Stomach (tissue), 4 donors: Measurements from ENCODE around the gene RUFY4.

Experiments used
- POLR2A ChIP-seq, 4 donors: fragments of 450-650 bp; IDR thresholded peaks; one replicate each; pipeline ENCODE4 v1.6.1; 2016; ENCODE audit warnings: antibody characterized with exemption in 4 of 4, control low read depth in 2 of 4, mild to moderate bottlenecking in 1 of 4, moderate library complexity in 1 of 4
- TF ChIP-seq, protein P1 (sequence below), 7 experiments: fragments of 450-650 bp in 4 of 7; fragments of 200-600 bp in 3 of 7; sonication (generic) in 3 of 7; IDR thresholded peaks; one replicate each; pipeline ENCODE4 v1.5.1; 2016 to 2019; ENCODE audit warnings: antibody characterized with exemption in 7 of 7, control low read depth in 2 of 7, mild to moderate bottlenecking in 1 of 7

DNA sequence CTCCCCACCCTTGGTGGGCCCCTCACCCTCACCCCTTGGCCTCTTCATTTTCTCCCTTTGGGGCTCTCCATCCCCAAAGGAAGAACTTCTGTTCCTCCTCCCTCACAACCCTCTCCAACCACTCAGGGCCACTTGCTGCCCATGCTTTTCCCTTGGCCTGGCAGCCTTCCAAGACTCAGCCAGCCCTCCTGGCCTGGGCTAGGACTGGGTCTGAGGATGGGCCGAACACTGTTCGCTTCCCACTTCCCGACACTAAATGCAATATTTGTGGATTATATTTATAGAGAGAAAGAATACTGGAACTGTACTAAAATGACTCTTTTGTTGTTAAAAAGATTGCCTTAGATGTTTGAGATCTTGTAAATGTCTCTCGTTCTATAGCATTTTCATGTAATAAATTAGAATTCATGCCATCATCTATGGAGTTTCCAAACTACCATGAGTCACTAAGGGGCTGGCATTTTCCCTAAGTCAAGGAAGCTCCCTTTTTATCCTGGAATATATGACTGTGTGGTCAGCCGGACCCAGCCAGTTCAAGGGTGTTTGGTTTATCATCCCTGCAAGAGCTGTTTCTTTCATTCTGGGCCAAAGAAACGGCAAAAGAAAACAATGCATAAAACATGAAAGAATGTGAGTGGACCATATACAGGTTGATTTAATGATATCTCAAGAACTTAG is 60.5 kb downstream of the RUFY4 start:
- TF ChIP-seq, protein P1, sequence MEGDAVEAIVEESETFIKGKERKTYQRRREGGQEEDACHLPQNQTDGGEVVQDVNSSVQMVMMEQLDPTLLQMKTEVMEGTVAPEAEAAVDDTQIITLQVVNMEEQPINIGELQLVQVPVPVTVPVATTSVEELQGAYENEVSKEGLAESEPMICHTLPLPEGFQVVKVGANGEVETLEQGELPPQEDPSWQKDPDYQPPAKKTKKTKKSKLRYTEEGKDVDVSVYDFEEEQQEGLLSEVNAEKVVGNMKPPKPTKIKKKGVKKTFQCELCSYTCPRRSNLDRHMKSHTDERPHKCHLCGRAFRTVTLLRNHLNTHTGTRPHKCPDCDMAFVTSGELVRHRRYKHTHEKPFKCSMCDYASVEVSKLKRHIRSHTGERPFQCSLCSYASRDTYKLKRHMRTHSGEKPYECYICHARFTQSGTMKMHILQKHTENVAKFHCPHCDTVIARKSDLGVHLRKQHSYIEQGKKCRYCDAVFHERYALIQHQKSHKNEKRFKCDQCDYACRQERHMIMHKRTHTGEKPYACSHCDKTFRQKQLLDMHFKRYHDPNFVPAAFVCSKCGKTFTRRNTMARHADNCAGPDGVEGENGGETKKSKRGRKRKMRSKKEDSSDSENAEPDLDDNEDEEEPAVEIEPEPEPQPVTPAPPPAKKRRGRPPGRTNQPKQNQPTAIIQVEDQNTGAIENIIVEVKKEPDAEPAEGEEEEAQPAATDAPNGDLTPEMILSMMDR (IDR thresholded peaks at IDR 0.05), result no peak
- no peak for TF ChIP-seq POLR2A (IDR thresholded peaks at IDR 0.05)
